DND-41 (cell line): ENCODE measurements around the gene CLCN3.

ENCODE experiments used
- EZH2 ChIP-seq: IDR thresholded peaks from 3 replicates; pipeline ENCODE4 v1.6.1; 2012; ENCODE audit warnings: borderline replicate concordance, low read depth, mild to moderate bottlenecking, moderate library complexity, low read length, inconsistent platforms; ENCODE audit not compliant: severe bottlenecking
- TF ChIP-seq, protein P1 (sequence below): IDR thresholded peaks from 2 replicates; pipeline ENCODE4 v1.5.1; 2012; ENCODE audit warnings: borderline replicate concordance, low read length, moderate library complexity, mild to moderate bottlenecking; ENCODE audit not compliant: poor library complexity, severe bottlenecking; ENCODE audit errors: extremely low read depth

DNA sequence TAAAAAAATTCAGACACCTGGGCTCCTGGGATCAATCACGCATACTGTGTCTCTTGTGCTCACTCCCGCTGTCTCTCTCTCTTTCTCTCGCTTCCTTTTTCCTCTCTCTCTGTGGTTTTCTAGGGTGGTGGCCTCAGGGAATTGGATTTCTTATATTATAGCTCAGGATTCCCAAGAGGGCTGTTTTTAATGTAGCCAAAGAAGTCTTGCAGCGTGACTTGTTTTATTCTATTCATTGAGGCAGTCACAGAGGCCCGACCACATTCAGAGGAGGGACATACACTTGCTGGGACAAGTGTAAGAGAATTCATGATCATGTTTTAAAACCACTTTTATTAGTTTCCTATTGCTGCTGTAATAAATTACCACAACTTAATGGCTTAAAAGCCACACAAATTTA is 78.0 kb downstream of the CLCN3 start:
- TF ChIP-seq, protein P1, sequence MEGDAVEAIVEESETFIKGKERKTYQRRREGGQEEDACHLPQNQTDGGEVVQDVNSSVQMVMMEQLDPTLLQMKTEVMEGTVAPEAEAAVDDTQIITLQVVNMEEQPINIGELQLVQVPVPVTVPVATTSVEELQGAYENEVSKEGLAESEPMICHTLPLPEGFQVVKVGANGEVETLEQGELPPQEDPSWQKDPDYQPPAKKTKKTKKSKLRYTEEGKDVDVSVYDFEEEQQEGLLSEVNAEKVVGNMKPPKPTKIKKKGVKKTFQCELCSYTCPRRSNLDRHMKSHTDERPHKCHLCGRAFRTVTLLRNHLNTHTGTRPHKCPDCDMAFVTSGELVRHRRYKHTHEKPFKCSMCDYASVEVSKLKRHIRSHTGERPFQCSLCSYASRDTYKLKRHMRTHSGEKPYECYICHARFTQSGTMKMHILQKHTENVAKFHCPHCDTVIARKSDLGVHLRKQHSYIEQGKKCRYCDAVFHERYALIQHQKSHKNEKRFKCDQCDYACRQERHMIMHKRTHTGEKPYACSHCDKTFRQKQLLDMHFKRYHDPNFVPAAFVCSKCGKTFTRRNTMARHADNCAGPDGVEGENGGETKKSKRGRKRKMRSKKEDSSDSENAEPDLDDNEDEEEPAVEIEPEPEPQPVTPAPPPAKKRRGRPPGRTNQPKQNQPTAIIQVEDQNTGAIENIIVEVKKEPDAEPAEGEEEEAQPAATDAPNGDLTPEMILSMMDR, result no peak
- no peak for TF ChIP-seq EZH2
